Measurements from ENCODE around the gene HIC2.
"Not testable (repeated sequence)": the region's sequence is repeated elsewhere in the genome, so short reads cannot be mapped to it uniquely, and the experiment has no call there.

DNA sequence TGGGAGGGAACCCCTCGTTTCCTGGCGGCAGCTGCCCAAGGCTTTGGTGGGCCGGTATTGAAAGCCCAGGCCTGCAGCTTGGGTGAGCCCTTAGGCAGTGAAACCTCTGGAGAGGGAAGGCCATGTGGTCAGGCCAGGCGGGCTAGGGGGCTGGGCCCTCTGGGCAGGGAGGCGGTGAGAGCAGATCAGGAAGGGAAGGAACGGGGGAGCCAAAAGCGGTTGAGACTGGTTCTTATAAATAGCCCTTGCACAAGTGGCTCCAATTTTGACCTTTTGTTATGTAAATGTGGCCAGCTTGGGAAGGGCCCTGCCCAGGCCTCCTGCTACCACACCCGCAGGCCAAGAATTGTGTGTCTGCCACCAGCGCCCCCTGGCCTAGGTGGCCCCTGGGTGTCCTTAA is 25.0 kb downstream of the HIC2 start:
- TF ChIP-seq CTCF, POLR2A, EP300 (IDR thresholded peaks at IDR 0.05): not testable (repeated sequence)
